Right atrium auricular region (tissue), 2 donors: ENCODE data around the gene KHSRP. TPM values are rescaled to one million over a fixed set of nuclear protein-coding genes. Genes with fewer than 3 reads are reported as not detected.
A peak's percentile ranks its signal among the peaks of the same experiment; 100 is the strongest.

ENCODE experiments used
- DNase-seq: peaks from one replicate; pipeline ENCODE4 v3.0.0-alpha.2; 2019; ENCODE audit warnings: low spot score
- H3K27ac ChIP-seq, 2 donors: fragments of 200-600 bp; sonication (generic); 1 replicate in 1 of 2; 2 replicates in 1 of 2; pipeline ENCODE4 v1.5.1; 2016 to 2019
- H3K27me3 ChIP-seq, 2 donors: fragments of 200-600 bp; sonication (generic); one replicate each; pipeline versions ENCODE4 v1.5.1 to v1.6.0; 2017 to 2019
- H3K36me3 ChIP-seq: fragments of 200-600 bp; sonication (generic); one replicate; pipeline ENCODE4 v1.5.1; 2016
- H3K4me1 ChIP-seq, 2 donors: fragments of 200-600 bp; sonication (generic); one replicate each; pipeline versions ENCODE4 v1.5.1 to v1.6.0; 2017 to 2019
- H3K4me3 ChIP-seq, 2 donors: fragments of 200-600 bp; sonication (generic); 1 replicate in 1 of 2; 2 replicates in 1 of 2; pipeline ENCODE4 v1.5.1; 2017 to 2019; ENCODE audit warnings: mild to moderate bottlenecking in 1 of 2, moderate library complexity in 1 of 2
- H3K9me3 ChIP-seq, 2 donors: fragments of 200-600 bp; sonication (generic); one replicate each; pipeline ENCODE4 v1.5.1; 2019
- CTCF ChIP-seq, 2 donors: fragments of 200-600 bp; sonication (generic); IDR thresholded peaks; one replicate each; pipeline ENCODE4 v1.5.1; 2019; ENCODE audit warnings: antibody characterized with exemption in 2 of 2
- microRNA-seq, 2 donors: library from miRNA; unstranded; fragments of <30 nt; microRNA quantifications; one replicate each; pipeline ENCODE4, GENCODE V29; 2016 to 2017; ENCODE audit warnings: borderline number of aligned reads in 2 of 2, borderline replicate concordance in 1 of 2
- total RNA-seq, 2 donors: library from RNA; depleted of rRNA; stranded (reverse); fragments of >200 nt; gene quantifications; one replicate each; pipeline ENCODE4 v1.1.0, GENCODE V29; 2016

Gene KHSRP
- total RNA-seq, 2 donors from 2014 or later = 55.3 to 95.7 TPM

DNA sequence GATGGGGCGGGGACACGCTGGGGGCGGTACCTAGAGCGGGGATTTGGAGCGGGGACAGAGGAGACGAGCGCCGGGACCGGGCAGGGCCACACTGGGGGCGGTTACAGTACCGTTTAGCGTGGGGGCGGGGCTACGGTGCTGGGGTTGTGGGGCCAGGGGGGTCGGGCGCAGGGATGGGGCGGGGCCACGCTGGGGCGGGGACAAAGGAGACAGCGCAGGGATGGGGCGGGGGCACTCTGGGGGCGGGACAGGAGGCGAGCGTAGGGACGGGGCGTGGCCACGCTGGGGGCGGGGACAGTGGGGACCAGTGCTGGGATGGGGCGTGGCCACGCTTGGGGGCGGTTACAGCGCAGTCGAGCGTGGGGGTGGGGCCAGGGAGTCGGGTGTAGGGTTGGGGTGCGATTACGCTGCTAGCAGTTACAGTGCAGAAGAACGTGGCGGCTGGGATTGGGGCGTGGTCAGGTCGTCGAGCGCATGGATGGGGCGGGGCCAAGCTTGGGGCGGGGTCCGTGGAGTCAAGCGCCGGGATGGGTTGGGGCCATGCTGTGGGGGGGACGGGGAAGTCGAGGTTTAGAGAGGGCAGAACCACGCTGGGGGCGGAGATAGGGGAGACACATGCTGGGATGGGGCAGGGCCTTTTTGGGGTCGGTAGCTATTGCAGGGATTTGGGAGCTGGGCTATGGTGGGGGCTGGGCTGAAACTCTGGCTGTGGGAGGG is 51.4 kb downstream of the KHSRP start:
- Histone ChIP-seq H3K4me3 (peak overlapping the region; percentile 87 to 99), H3K4me1 (peaks cover 0 to 14% of the 10 kb centered on the region in 2 donors), H3K36me3 (peaks cover 8% of the 10 kb centered on the region), H3K27me3 (no peaks in the 10 kb centered on the region), H3K27ac (peak overlapping the region; percentile 99), H3K9me3 (no peaks in the 10 kb centered on the region)
- DNase-seq = peak; percentile 97
- no peak for TF ChIP-seq CTCF (IDR thresholded peaks at IDR 0.05)

DNA sequence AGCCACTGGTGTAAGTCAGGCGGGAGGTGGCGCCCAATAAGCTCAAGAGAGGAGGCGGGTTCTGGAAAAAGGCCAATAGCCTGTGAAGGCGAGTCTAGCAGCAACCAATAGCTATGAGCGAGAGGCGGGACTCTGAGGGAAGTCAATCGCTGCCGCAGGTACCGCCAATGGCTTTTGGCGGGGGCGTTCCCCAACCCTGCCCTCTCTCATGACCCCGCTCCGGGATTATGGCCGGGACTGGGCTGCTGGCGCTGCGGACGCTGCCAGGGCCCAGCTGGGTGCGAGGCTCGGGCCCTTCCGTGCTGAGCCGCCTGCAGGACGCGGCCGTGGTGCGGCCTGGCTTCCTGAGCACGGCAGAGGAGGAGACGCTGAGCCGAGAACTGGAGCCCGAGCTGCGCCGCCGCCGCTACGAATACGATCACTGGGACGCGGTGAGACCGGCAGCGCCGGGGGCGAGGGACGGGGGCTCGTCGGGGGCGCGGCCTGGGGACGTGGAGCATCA is 52.0 kb downstream of the KHSRP start, which contains the start of gene ALKBH7:
Gene ALKBH7, plus strand, starts transcription at position 201 of the 502 bp plus-strand sequence. Its CDS starts 27 bp downstream, at position 228.
- TF ChIP-seq CTCF (IDR thresholded peaks at IDR 0.05) = no peak
- Histone ChIP-seq H3K9me3 (no peaks in the 10 kb centered on the region), H3K27me3 (no peaks in the 10 kb centered on the region), H3K4me3 (peak within 1 kb of the TSS; percentile 87 to 99), H3K36me3 (peaks cover 14% of the 10 kb centered on the region), H3K27ac (peak within 1 kb of the TSS; percentile 99), H3K4me1 (peaks cover 0 to 14% of the 10 kb centered on the region in 2 donors)
- peak; percentile 100 for DNase-seq

- Histone ChIP-seq H3K4me1 (peaks cover 0 to 11% of the 10 kb centered on the region in 2 donors), H3K27ac (no peak overlapping the region), H3K36me3 (peaks cover 49% of the 10 kb centered on the region), H3K9me3 (no peaks in the 10 kb centered on the region), H3K4me3 (no peak overlapping the region), H3K27me3 (no peaks in the 10 kb centered on the region)
- TF ChIP-seq CTCF (IDR thresholded peaks at IDR 0.05) = no peak
- DNase-seq = no peak
Observed at GRCh38 chr19:6364353-6364752, 60.3 kb downstream of the KHSRP start.

Small RNAs within 50 kb of the gene (microRNA-seq; reads per million reads assigned to microRNA genes)
- gene MIR3940 (0 to 2.8 reads per million in 2 donors), gene MIR6790 (0 reads per million in 2 donors), gene MIR6885 (0 to 0.71 reads per million in 2 donors)

Other genes starting within 250 kb of the KHSRP start
- gene MLLT1, start 144.8 kb downstream of the KHSRP start, total RNA-seq = 10 to 100 TPM; 21.2 to 36.9 TPM
- gene ACER1, start 91.2 kb downstream of the KHSRP start, total RNA-seq = under 1 TPM in 1 of 2 donors, not detected in 1; 0.24 TPM
- gene CLPP, start 63.3 kb downstream of the KHSRP start, total RNA-seq = 100 to 1,000 TPM in 1 of 2 donors, 10 to 100 TPM in 1; 83.7 to 104 TPM
- 10 to 100 TPM; 71.7 to 93.7 TPM for gene ALKBH7, start 52.0 kb downstream of the KHSRP start, total RNA-seq
- under 1 TPM; 0.82 to 0.98 TPM for gene PSPN, start 48.9 kb downstream of the KHSRP start, total RNA-seq
- gene GTF2F1, start 31.6 kb downstream of the KHSRP start, total RNA-seq = 10 to 100 TPM; 23.7 to 33.0 TPM
- gene SLC25A41, start 9.0 kb upstream of the KHSRP start, total RNA-seq = not detected
- gene SLC25A23, start 35.0 kb upstream of the KHSRP start, total RNA-seq = 100 to 1,000 TPM in 1 of 2 donors, 10 to 100 TPM in 1; 88.7 to 103 TPM
- gene CRB3, start 39.5 kb upstream of the KHSRP start, total RNA-seq = 1 to 10 TPM in 1 of 2 donors, under 1 TPM in 1; 0.33 to 2.5 TPM
- under 1 TPM; 0.30 to 0.75 TPM for gene DENND1C, start 57.0 kb upstream of the KHSRP start, total RNA-seq
- gene TUBB4A, start 77.5 kb upstream of the KHSRP start, total RNA-seq = 1 to 10 TPM in 1 of 2 donors, under 1 TPM in 1; 0.83 to 2.3 TPM
- under 1 TPM in 1 of 2 donors, not detected in 1; 0.43 TPM for gene TNFSF9, start 106.2 kb upstream of the KHSRP start, total RNA-seq
- gene CD70, start 166.3 kb upstream of the KHSRP start, total RNA-seq = not detected
- gene TNFSF14, start 245.3 kb upstream of the KHSRP start, total RNA-seq = 1 to 10 TPM in 1 of 2 donors, under 1 TPM in 1; 0.63 to 1.3 TPM